Activated B cell treated with CpG ODN at 0.5 μM for 24 hours (primary cell): ENCODE results near the gene C12orf42. TPM values are rescaled to one million over a fixed set of nuclear protein-coding genes. Genes with fewer than 3 reads are reported as not detected.

Experiments used
- ATAC-seq: fragments of 200-7000 bp; cut with Tn5 transposase; one replicate; pipeline ENCODE4 v1.10.0; 2021; ENCODE audit warnings: low read depth, mild to moderate bottlenecking, moderate library complexity
- CTCF ChIA-PET: fragments of 350-600 bp; sonication (Branson Sonifier 250); formaldehyde crosslinking; loops from one replicate; lab custom pipeline; 2021; ENCODE audit warnings: antibody characterized with exemption; lab: Charles Lee
- POLR2A ChIA-PET: fragments of 350-600 bp; sonication (Branson Sonifier 250); formaldehyde crosslinking; loops from one replicate; lab custom pipeline; 2021; ENCODE audit warnings: antibody characterized with exemption; lab: Charles Lee
- DNase-seq: peaks from one replicate; pipeline ENCODE4 v3.0.0; 2022
- H3K27ac Mint-ChIP-seq: one replicate; pipeline ENCODE4 v1.8.0; 2020; ENCODE audit warnings: mixed read lengths
- H3K27me3 Mint-ChIP-seq: one replicate; pipeline ENCODE4 v1.8.0; 2021; ENCODE audit warnings: mixed read lengths
- H3K36me3 Mint-ChIP-seq: one replicate; pipeline ENCODE4 v1.8.0; 2021; ENCODE audit warnings: low read depth, mixed read lengths
- H3K4me1 Mint-ChIP-seq: one replicate; pipeline ENCODE4 v1.8.0; 2021; ENCODE audit warnings: mixed read lengths
- H3K4me3 Mint-ChIP-seq: one replicate; pipeline ENCODE4 v1.8.0; 2020; ENCODE audit warnings: mild to moderate bottlenecking, mixed read lengths
- H3K9me3 Mint-ChIP-seq: one replicate; pipeline ENCODE4 v1.8.0; 2020; ENCODE audit warnings: mixed read lengths
- CTCF ChIP-seq: fragments of 200-600 bp; IDR thresholded peaks from one replicate; pipeline ENCODE4 v1.8.0; 2022; ENCODE audit warnings: antibody characterized with exemption, mild to moderate bottlenecking
- intact Hi-C: fragments of 100-400 bp; cut with micrococcal nuclease; formaldehyde crosslinking; loops from one replicate; pipeline ENCODE4 v1.15.1; 2024
- total RNA-seq: library from RNA; stranded (reverse); gene quantifications from 2 replicates; pipeline ENCODE4 v1.2.3, GENCODE V29; 2022

C12orf42 gene
- total RNA-seq, 1 donor from 2014 or later = 21.0 TPM

GRCh38 chr12:103373088-103373523 lies 122.7 kb downstream of the C12orf42 start:
- ChIA-PET CTCF (no interaction called here), POLR2A (no interaction called here)
- Mint-ChIP-seq H3K4me3 (no peak overlapping the region), H3K27ac (no peak overlapping the region), H3K9me3 (no peaks in the 10 kb centered on the region), H3K27me3 (no peaks in the 10 kb centered on the region), H3K36me3 (peaks cover 18% of the 10 kb centered on the region), H3K4me1 (peaks cover 24% of the 10 kb centered on the region)
- intact Hi-C loops = no loop called here
- no peak for TF ChIP-seq CTCF
- ATAC-seq (no peak), DNase-seq (no peak)

- peaks cover 14% of the 10 kb centered on the region for H3K9me3 Mint-ChIP-seq
Observed at GRCh38 chr12:103369929-103370328, 125.8 kb downstream of the C12orf42 start.

GRCh38 chr12:103368167-103368566 lies 127.6 kb downstream of the C12orf42 start:
- no peak overlapping the region for H3K27ac Mint-ChIP-seq
- no peak for TF ChIP-seq CTCF
- ATAC-seq (no peak), DNase-seq (no peak)
- peaks cover 56% of the 10 kb centered on the region for H3K36me3 Mint-ChIP-seq
- no peaks in the 10 kb centered on the region for H3K27me3 Mint-ChIP-seq
- intact Hi-C loops = no loop called here
- CTCF ChIA-PET = no interaction called here
- H3K9me3 Mint-ChIP-seq = peaks cover 22% of the 10 kb centered on the region
- POLR2A ChIA-PET = no interaction called here
- H3K4me1 Mint-ChIP-seq = peaks cover 40% of the 10 kb centered on the region
- no peak overlapping the region for H3K4me3 Mint-ChIP-seq

More at GRCh38 chr12:103369929-103370328, 125.8 kb downstream of the C12orf42 start:
- TF ChIP-seq CTCF = no peak
- peak; percentile 40 for ATAC-seq
- Mint-ChIP-seq H3K27ac (peak overlapping the region; percentile 54), H3K27me3 (no peaks in the 10 kb centered on the region), H3K36me3 (peaks cover 43% of the 10 kb centered on the region), H3K4me1 (peaks cover 27% of the 10 kb centered on the region), H3K4me3 (no peak overlapping the region)
- intact Hi-C loops = no loop called here
- CTCF ChIA-PET = no interaction called here
- DNase-seq = no peak
- POLR2A ChIA-PET = no interaction called here

- DNase-seq (no peak), ATAC-seq (no peak)
- peaks cover 53% of the 10 kb centered on the region for H3K36me3 Mint-ChIP-seq
- H3K27me3 Mint-ChIP-seq = no peaks in the 10 kb centered on the region
- POLR2A ChIA-PET = no interaction called here
- H3K27ac Mint-ChIP-seq = no peak overlapping the region
- no peak for TF ChIP-seq CTCF
- CTCF ChIA-PET = no interaction called here
- H3K4me1 Mint-ChIP-seq = peaks cover 13% of the 10 kb centered on the region
- intact Hi-C loops = no loop called here
- no peak overlapping the region for H3K4me3 Mint-ChIP-seq
- peaks cover 6% of the 10 kb centered on the region for H3K9me3 Mint-ChIP-seq
Observed at GRCh38 chr12:103354403-103354802, 141.4 kb downstream of the C12orf42 start.

- DNase-seq (no peak), ATAC-seq (no peak)
- CTCF ChIA-PET = no interaction called here
- Mint-ChIP-seq H3K9me3 (peaks cover 6% of the 10 kb centered on the region), H3K27me3 (no peaks in the 10 kb centered on the region), H3K4me1 (peaks cover 13% of the 10 kb centered on the region), H3K36me3 (peaks cover 54% of the 10 kb centered on the region), H3K4me3 (no peak overlapping the region), H3K27ac (no peak overlapping the region)
- intact Hi-C loops = no loop called here
- no peak for TF ChIP-seq CTCF
- POLR2A ChIA-PET = no interaction called here
Observed at GRCh38 chr12:103353913-103354312, 141.9 kb downstream of the C12orf42 start.
